DOHH2 (cell line): ENCODE data around the gene SOHLH2.

ENCODE experiments used
- EZH2phosphoT487 ChIP-seq: fragments of 200-600 bp; sonication (generic); IDR thresholded peaks from 2 replicates; pipeline ENCODE4 v1.6.1; 2017; ENCODE audit warnings: borderline replicate concordance, mild to moderate bottlenecking, antibody characterized with exemption, low read length, moderate library complexity, mixed read lengths
- TF ChIP-seq, protein P1 (sequence below): fragments of 200-600 bp; sonication (generic); IDR thresholded peaks from one replicate; pipeline ENCODE4 v1.5.1; 2014; ENCODE audit warnings: antibody characterized with exemption, mild to moderate bottlenecking, low read depth, low read length; ENCODE audit not compliant: poor library complexity, severe bottlenecking

DNA sequence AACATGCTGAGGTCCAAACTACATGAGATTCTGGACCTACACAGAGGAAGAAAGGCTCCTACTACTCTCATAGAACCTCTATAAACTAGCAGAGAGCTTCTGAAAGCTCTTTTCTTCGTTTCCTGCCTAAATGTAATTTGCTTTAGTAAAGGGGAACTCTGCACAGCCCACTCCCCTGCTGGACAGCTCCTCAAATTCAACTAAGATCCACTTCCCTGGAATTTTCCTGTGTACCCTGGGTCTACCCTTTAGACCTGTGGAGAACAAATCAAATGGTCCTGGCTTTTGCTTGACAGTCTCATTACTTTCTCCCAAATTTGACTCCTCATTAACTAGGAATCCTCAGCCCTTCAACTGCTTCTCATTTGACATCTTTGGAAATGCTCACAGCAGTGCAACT, 79.7 kb downstream of the SOHLH2 start:
- TF ChIP-seq, protein P1, sequence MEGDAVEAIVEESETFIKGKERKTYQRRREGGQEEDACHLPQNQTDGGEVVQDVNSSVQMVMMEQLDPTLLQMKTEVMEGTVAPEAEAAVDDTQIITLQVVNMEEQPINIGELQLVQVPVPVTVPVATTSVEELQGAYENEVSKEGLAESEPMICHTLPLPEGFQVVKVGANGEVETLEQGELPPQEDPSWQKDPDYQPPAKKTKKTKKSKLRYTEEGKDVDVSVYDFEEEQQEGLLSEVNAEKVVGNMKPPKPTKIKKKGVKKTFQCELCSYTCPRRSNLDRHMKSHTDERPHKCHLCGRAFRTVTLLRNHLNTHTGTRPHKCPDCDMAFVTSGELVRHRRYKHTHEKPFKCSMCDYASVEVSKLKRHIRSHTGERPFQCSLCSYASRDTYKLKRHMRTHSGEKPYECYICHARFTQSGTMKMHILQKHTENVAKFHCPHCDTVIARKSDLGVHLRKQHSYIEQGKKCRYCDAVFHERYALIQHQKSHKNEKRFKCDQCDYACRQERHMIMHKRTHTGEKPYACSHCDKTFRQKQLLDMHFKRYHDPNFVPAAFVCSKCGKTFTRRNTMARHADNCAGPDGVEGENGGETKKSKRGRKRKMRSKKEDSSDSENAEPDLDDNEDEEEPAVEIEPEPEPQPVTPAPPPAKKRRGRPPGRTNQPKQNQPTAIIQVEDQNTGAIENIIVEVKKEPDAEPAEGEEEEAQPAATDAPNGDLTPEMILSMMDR: no peak
- TF ChIP-seq EZH2phosphoT487: no peak
